ENCODE data around the gene HMOX1. TPM values are rescaled to one million over a fixed set of nuclear protein-coding genes. Genes with fewer than 3 reads are reported as not detected.

HMOX1 gene
- total RNA-seq, 2 donors from 2014 or later, result 9.3 to 32.0 TPM

DNA sequence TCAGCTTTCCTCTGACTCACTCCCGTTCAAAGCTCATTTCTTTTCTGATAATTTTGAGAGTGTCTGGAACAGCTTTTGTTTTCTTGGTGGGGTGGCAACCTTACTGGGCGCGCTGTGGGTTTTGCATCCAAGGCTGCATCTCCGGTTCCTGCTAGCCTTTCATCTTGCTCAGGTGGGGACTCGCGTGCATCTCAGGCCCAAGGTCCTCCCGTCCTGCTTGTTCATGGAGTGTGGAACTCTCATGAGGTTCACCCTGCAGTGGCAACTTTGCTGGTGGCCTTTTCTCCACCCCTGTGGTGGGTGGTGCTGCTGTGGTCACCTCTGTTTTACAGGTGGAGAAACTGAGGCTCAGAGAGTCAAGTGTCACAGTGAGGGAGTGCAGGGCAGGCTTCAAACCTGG, 44.6 kb downstream of the HMOX1 start:
- intact Hi-C loops (cut with DNase I), result loop anchor here (5.0 kb wide), 1 partner anchor 152 kb away; no protein-coding TSS in a partner anchor
- TF ChIP-seq, protein P1, sequence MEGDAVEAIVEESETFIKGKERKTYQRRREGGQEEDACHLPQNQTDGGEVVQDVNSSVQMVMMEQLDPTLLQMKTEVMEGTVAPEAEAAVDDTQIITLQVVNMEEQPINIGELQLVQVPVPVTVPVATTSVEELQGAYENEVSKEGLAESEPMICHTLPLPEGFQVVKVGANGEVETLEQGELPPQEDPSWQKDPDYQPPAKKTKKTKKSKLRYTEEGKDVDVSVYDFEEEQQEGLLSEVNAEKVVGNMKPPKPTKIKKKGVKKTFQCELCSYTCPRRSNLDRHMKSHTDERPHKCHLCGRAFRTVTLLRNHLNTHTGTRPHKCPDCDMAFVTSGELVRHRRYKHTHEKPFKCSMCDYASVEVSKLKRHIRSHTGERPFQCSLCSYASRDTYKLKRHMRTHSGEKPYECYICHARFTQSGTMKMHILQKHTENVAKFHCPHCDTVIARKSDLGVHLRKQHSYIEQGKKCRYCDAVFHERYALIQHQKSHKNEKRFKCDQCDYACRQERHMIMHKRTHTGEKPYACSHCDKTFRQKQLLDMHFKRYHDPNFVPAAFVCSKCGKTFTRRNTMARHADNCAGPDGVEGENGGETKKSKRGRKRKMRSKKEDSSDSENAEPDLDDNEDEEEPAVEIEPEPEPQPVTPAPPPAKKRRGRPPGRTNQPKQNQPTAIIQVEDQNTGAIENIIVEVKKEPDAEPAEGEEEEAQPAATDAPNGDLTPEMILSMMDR (IDR thresholded peaks at IDR 0.05), result no peak
- no peak for TF ChIP-seq POLR2A (IDR thresholded peaks at IDR 0.05)
- Histone ChIP-seq H3K27me3 (no peaks in the 10 kb centered on the region), H3K27ac (no peak overlapping the region), H3K4me3 (no peak overlapping the region), H3K36me3 (replicated peaks in 1 of 2; ENCODE audit: insufficient read depth in 1 of 2, low read depth in 2 of 2) (peaks cover 0 to 11% of the 10 kb centered on the region in 2 donors), H3K4me1 (peaks cover 3% of the 10 kb centered on the region), H3K9me3 (no peaks in the 10 kb centered on the region)
- DNase-seq (no peak), ATAC-seq (no peak)
- WGBS, 2 donors, result 90 to 92% methylated on average over 7 of the region's 7 CpGs

DNA sequence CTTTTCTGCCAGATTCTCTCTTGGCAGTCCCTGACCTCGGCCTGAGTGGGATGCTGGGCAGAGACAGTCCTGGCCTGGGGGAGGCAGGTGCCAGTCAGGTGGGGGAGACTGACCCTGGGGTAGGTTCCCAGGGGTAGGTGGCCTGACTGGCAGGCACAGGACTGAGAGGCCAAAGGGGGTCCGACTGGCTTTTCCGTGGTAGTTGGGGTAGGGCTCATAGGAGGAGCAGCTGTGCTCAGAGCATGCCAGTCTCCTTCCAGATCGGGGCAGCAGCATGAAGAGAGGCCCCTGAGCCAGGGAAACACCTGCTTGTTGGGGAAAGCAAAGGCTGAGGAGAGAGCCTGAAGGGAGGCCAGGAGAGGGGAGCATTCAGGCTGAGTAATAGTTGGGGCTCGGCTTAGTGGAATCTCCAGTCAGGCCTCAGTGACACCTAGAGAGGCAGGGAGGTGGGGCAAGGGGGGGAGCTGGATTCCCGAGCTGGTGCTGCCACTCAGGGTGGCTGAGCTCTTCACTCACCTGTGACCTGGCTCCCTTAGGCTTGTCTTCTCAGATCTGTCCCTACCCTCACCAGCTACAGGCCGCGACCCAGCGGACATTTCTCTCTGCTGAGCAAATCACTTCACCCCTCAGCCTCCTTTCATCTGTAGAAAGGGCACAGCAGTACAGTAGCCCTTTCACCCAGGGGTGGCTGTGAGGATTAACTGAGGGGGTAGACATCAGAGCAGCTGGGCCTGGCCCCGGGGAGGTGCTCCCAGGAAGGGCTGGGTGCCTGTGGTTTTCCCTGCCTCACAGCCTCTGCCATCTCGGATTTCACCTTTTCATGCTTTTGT, 45.3 kb downstream of the HMOX1 start:
- H3K4me3 ChIP-seq, result no peak overlapping the region
- DNase-seq (no peak), ATAC-seq (no peak)
- no peaks in the 10 kb centered on the region for H3K27me3 ChIP-seq
- WGBS, 2 donors, result 80 to 86% methylated on average over 11 of the region's 11 CpGs
- peaks cover 0 to 10% of the 10 kb centered on the region in 2 donors for H3K36me3 ChIP-seq (replicated peaks in 1 of 2; ENCODE audit: insufficient read depth in 1 of 2, low read depth in 2 of 2)
- H3K9me3 ChIP-seq, result no peaks in the 10 kb centered on the region
- no peak for TF ChIP-seq POLR2A (IDR thresholded peaks at IDR 0.05)
- TF ChIP-seq, protein P1 (IDR thresholded peaks at IDR 0.05), result no peak
- H3K4me1 ChIP-seq, result peaks cover 9% of the 10 kb centered on the region
- H3K27ac ChIP-seq, result no peak overlapping the region
- intact Hi-C loops (cut with DNase I), result loop anchor here (5.0 kb wide), 1 partner anchor 151 kb away; no protein-coding TSS in a partner anchor

DNA sequence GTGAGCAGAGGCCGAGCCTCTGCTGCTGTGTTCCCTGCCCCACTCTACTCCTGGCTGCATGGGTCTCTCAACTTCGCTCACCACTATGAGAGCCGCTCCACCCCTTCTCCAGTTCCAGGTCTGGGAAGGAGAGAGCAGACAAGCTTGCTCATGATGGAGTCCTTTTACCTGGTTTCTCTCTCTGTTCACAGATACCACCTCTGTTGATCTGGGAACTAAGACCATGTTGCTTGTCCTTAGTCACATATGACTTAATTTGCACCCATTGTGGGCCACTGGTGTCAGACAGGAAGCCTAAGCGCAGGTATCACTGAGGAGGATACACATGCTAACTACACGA, 45.9 kb downstream of the HMOX1 start:
- intact Hi-C loops (cut with DNase I), result loop anchor here (5.0 kb wide), 1 partner anchor 151 kb away; no protein-coding TSS in a partner anchor
- Histone ChIP-seq H3K27me3 (no peaks in the 10 kb centered on the region), H3K27ac (no peak overlapping the region), H3K36me3 (replicated peaks in 1 of 2; ENCODE audit: insufficient read depth in 1 of 2, low read depth in 2 of 2) (peaks cover 0 to 6% of the 10 kb centered on the region in 2 donors), H3K4me1 (peaks cover 15% of the 10 kb centered on the region), H3K4me3 (no peak overlapping the region), H3K9me3 (no peaks in the 10 kb centered on the region)
- 80 to 84% methylated on average over 4 to 5 of the region's 5 CpGs for WGBS, 2 donors
- TF ChIP-seq, protein P1 (IDR thresholded peaks at IDR 0.05), result no peak
- TF ChIP-seq POLR2A (IDR thresholded peaks at IDR 0.05), result no peak
- DNase-seq (no peak), ATAC-seq (no peak)

DNA sequence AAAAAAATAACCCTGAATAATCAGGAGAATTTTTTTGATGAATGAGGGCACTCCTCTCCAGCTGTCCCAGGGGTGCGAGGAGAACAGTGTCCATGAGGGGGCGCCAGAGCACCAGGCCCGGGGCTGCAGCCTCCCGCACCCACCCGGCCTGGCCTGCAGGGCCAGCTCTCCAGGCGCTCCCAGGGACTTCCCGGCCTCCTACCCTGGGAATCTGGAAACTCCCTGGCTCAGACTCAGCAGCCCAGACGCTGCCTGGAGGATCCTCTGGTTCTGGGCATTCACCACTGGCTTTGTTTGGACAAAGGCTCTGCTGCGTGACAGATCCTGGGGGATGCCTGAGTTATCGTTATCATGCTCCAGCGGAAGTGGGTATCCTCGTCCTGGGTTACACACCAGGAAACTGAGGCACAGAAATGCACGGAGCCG, 50.0 kb downstream of the HMOX1 start:
- intact Hi-C loops (cut with DNase I), result no loop called here
- DNase-seq (peak; percentile 86 to 90 (median 89)), ATAC-seq (peak; percentile 95)
- WGBS, 2 donors, result 10 to 18% methylated on average over 2 to 14 of the region's 14 CpGs
- Histone ChIP-seq H3K27me3 (no peaks in the 10 kb centered on the region), H3K4me3 (no peak overlapping the region), H3K27ac (peak overlapping the region in 3 of 4 donors; percentile 52 to 77 (median 62)), H3K9me3 (peaks cover 0 to 8% (median 0%) of the 10 kb centered on the region in 3 donors), H3K36me3 (replicated peaks in 1 of 2; ENCODE audit: insufficient read depth in 1 of 2, low read depth in 2 of 2) (no peaks in the 10 kb centered on the region), H3K4me1 (peaks cover 16% of the 10 kb centered on the region)
- peak in 1 of 3 donors; percentile 14 for TF ChIP-seq POLR2A (IDR thresholded peaks at IDR 0.05)
- TF ChIP-seq, protein P1 (IDR thresholded peaks at IDR 0.05), result peak; percentile 94 to 99 (median 98)
